Lung (tissue), 12 donors: ENCODE results near the gene TEX14. TPM values are rescaled to one million over a fixed set of nuclear protein-coding genes. Genes with fewer than 3 reads are reported as not detected.

Source experiments
- ATAC-seq: fragments of 200-7000 bp; cut with Tn5 transposase; one replicate; pipeline ENCODE4 v1.9.1; 2020; ENCODE audit warnings: moderate number of reproducible peaks; ENCODE audit not compliant: insufficient read depth, low FRiP score
- DNase-seq, 3 donors: peaks; one replicate each; pipeline ENCODE4 v3.0.0-alpha.2; 2013 to 2017
- H3K27ac ChIP-seq, 2 donors: one replicate each; pipeline ENCODE4 v1.5.1; 2013; ENCODE audit warnings: mild to moderate bottlenecking in 2 of 2, moderate library complexity in 2 of 2, control low read depth in 1 of 2, inconsistent platforms in 1 of 2, low read depth in 1 of 2, low read length in 1 of 2
- H3K27me3 ChIP-seq, 3 donors: one replicate each; pipeline ENCODE4 v1.5.1; 2013; ENCODE audit warnings: low read length in 2 of 3; ENCODE audit not compliant: control insufficient read depth in 3 of 3, insufficient read depth in 3 of 3
- H3K36me3 ChIP-seq, 4 donors: one replicate each; pipeline ENCODE4 v1.5.1; 2013; ENCODE audit warnings: low read length in 4 of 4, mild to moderate bottlenecking in 1 of 4, moderate library complexity in 1 of 4; ENCODE audit not compliant: control insufficient read depth in 4 of 4, insufficient read depth in 4 of 4
- H3K4me1 ChIP-seq, 5 donors: one replicate each; pipeline ENCODE4 v1.5.1; 2013; ENCODE audit warnings: low read length in 5 of 5, mild to moderate bottlenecking in 2 of 5, moderate library complexity in 1 of 5; ENCODE audit not compliant: control insufficient read depth in 5 of 5, insufficient read depth in 5 of 5
- H3K4me3 ChIP-seq: one replicate; pipeline ENCODE4 v1.5.1; 2013; ENCODE audit warnings: mild to moderate bottlenecking, control low read depth, moderate library complexity
- H3K9ac ChIP-seq, 2 donors: one replicate each; pipeline ENCODE4 v1.5.1; 2013; ENCODE audit warnings: low read length in 2 of 2, control low read depth in 1 of 2; ENCODE audit not compliant: insufficient read depth in 1 of 2
- H3K9me3 ChIP-seq, 4 donors: one replicate each; pipeline ENCODE4 v1.5.1; 2013; ENCODE audit warnings: low read length in 3 of 4, mild to moderate bottlenecking in 1 of 4, moderate library complexity in 1 of 4; ENCODE audit not compliant: control insufficient read depth in 4 of 4, insufficient read depth in 3 of 4
- CTCF ChIP-seq: IDR thresholded peaks from 2 replicates; pipeline ENCODE4 v1.5.1; 2012; ENCODE audit warnings: mild to moderate bottlenecking; ENCODE audit errors: control extremely low read depth, extremely low read depth
- WGBS, 2 donors: extraction: QIAGEN DNeasy Blood & Tissue Kit; methylation state at CpG; one replicate each; pipeline ENCODE4 v1.1.7; 2013; 5-methylcytosine and 5-hydroxymethylcytosine counted together
- polyA plus RNA-seq, 2 donors: library from polyadenylated mRNA; stranded (reverse); fragments of 200-250 nt; gene quantifications; one replicate each; pipeline ENCODE4 v1.2.1, GENCODE V29; 2013
- total RNA-seq, 2 donors: library from RNA; depleted of rRNA in 1 of 2; stranded (reverse); fragments of >200 nt in 1 of 2; gene quantifications; one replicate each; pipeline ENCODE4 v1.2.1, GENCODE V29; 2014 to 2021
- donor health status: control.
- donor health status: control.
- donor health status: Bipolar disorder and iron deficiency.
- donor health status: healthy.
- donor health status: DM: yes; HTN: yes; CAD: no.

TEX14 gene
- total and polyA plus RNA-seq, 4 donors, result 0.13 to 1.5 (median 0.74) TPM; not detected in 1

DNA sequence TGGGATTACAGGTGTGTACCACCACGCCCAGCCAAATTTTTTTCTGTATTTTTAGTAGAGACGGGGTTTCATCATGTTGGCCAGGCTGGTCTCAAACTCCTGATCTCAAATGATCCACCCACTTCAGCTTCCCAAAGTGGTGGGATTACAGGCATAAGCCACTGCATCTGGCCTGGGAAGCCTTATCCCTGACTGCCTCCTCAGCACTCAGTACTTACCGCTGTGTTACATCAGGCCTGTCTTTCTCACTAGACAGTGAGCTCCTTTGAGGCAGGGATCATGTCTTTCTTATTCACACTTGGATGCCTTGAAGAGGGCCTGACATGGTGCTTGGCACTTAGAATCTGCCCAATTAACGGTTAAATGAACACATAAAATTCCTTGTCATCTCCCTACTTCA lies 121.1 kb downstream of the TEX14 start:
- no peaks in the 10 kb centered on the region for H3K36me3 ChIP-seq
- no peak overlapping the region for H3K9ac ChIP-seq
- WGBS, 2 donors, result 96 to 97% methylated on average over 4 of the region's 4 CpGs
- no peak overlapping the region for H3K4me3 ChIP-seq
- no peaks in the 10 kb centered on the region for H3K27me3 ChIP-seq
- TF ChIP-seq CTCF, result no peak
- H3K9me3 ChIP-seq, result no peaks in the 10 kb centered on the region
- H3K4me1 ChIP-seq, result no peaks in the 10 kb centered on the region
- DNase-seq (no peak), ATAC-seq (no peak)
- no peak overlapping the region for H3K27ac ChIP-seq

GRCh38 chr17:58569196-58569595 lies 122.6 kb downstream of the TEX14 start:
- DNase-seq (no peak), ATAC-seq (no peak)
- no peaks in the 10 kb centered on the region for H3K9me3 ChIP-seq
- no peak overlapping the region for H3K27ac ChIP-seq
- WGBS, 2 donors, result 32 to 70% methylated on average over 1 of the region's 1 CpG
- no peaks in the 10 kb centered on the region for H3K27me3 ChIP-seq
- H3K4me1 ChIP-seq, result no peaks in the 10 kb centered on the region
- H3K9ac ChIP-seq, result no peak overlapping the region
- H3K36me3 ChIP-seq, result no peaks in the 10 kb centered on the region
- no peak overlapping the region for H3K4me3 ChIP-seq
- TF ChIP-seq CTCF, result no peak

- ATAC-seq, result no peak
- Histone ChIP-seq H3K9ac (no peak overlapping the region), H3K36me3 (no peaks in the 10 kb centered on the region), H3K9me3 (no peaks in the 10 kb centered on the region), H3K27me3 (no peaks in the 10 kb centered on the region), H3K27ac (peak overlapping the region in 1 of 2 donors; percentile 34), H3K4me3 (no peak overlapping the region), H3K4me1 (no peaks in the 10 kb centered on the region)
- no peak for DNase-seq
- no peak for TF ChIP-seq CTCF
- 96 to 100% methylated on average over 1 of the region's 1 CpG for WGBS, 2 donors
Observed at GRCh38 chr17:58568044-58568799, 123.6 kb downstream of the TEX14 start.
